Measurements from ENCODE around the gene KCNJ15.

DNA sequence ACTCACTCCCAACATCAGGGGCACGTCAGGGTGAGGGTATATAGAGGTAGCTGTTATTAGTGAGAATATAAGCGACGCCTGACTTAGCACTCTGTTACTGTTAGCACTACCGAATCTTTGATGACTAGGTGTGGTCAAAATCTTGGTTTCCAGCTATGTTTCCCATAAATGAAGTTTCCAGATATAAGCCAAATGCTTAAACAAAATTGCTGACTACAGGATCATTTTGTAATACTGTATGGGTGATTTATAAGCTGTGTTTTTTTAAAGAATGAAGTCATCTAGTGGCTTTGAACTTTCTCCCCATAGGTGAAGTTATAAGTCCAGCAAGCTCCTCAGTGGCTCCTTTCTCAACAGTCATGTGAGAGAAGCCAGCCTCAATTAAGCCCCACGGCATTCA, 23.7 kb downstream of the KCNJ15 start:
- TF ChIP-seq, protein P1, sequence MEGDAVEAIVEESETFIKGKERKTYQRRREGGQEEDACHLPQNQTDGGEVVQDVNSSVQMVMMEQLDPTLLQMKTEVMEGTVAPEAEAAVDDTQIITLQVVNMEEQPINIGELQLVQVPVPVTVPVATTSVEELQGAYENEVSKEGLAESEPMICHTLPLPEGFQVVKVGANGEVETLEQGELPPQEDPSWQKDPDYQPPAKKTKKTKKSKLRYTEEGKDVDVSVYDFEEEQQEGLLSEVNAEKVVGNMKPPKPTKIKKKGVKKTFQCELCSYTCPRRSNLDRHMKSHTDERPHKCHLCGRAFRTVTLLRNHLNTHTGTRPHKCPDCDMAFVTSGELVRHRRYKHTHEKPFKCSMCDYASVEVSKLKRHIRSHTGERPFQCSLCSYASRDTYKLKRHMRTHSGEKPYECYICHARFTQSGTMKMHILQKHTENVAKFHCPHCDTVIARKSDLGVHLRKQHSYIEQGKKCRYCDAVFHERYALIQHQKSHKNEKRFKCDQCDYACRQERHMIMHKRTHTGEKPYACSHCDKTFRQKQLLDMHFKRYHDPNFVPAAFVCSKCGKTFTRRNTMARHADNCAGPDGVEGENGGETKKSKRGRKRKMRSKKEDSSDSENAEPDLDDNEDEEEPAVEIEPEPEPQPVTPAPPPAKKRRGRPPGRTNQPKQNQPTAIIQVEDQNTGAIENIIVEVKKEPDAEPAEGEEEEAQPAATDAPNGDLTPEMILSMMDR (conservative IDR thresholded peaks at IDR 0.05; ENCODE audit: low read depth, low read length), result no peak
- TF ChIP-seq POLR2A (IDR thresholded peaks at IDR 0.05; ENCODE audit: low read depth, low read length), result no peak
- TF ChIP-seq RAD21 (IDR thresholded peaks at IDR 0.05; ENCODE audit: low read length), result no peak
- TF ChIP-seq MXI1 (IDR thresholded peaks at IDR 0.05; ENCODE audit: borderline replicate concordance, low read depth, low read length), result no peak
- TF ChIP-seq SMC3 (IDR thresholded peaks at IDR 0.05; ENCODE audit: low read depth, low read length), result no peak
- TF ChIP-seq, protein P2, sequence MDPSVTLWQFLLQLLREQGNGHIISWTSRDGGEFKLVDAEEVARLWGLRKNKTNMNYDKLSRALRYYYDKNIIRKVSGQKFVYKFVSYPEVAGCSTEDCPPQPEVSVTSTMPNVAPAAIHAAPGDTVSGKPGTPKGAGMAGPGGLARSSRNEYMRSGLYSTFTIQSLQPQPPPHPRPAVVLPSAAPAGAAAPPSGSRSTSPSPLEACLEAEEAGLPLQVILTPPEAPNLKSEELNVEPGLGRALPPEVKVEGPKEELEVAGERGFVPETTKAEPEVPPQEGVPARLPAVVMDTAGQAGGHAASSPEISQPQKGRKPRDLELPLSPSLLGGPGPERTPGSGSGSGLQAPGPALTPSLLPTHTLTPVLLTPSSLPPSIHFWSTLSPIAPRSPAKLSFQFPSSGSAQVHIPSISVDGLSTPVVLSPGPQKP (IDR thresholded peaks at IDR 0.05; ENCODE audit: borderline replicate concordance, low read depth, low read length), result no peak
- TF ChIP-seq FOS (IDR thresholded peaks at IDR 0.05; ENCODE audit: low read depth, low read length), result no peak
- TF ChIP-seq RCOR1 (IDR thresholded peaks at IDR 0.05; ENCODE audit: insufficient replicate concordance, low read length), result no peak
- TF ChIP-seq, protein P3, sequence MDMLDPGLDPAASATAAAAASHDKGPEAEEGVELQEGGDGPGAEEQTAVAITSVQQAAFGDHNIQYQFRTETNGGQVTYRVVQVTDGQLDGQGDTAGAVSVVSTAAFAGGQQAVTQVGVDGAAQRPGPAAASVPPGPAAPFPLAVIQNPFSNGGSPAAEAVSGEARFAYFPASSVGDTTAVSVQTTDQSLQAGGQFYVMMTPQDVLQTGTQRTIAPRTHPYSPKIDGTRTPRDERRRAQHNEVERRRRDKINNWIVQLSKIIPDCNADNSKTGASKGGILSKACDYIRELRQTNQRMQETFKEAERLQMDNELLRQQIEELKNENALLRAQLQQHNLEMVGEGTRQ (IDR thresholded peaks at IDR 0.05; ENCODE audit: low read depth, low read length), result no peak
- TF ChIP-seq MAZ (IDR thresholded peaks at IDR 0.05; ENCODE audit: borderline replicate concordance, low read depth, low read length), result no peak
- peak; percentile 72 for TF ChIP-seq MAFK (IDR thresholded peaks at IDR 0.05; ENCODE audit: low read depth, low read length)
- TF ChIP-seq CEBPB (IDR thresholded peaks at IDR 0.05; ENCODE audit: low read depth, low read length), result no peak
- no peak for TF ChIP-seq NFE2L2 (IDR thresholded peaks at IDR 0.05; ENCODE audit: low read depth, low read length)

Measured in IMR-90 (cell line).